ENCODE measurements around the gene ALDH7A1.
"Not testable (repeated sequence)": the region's sequence is repeated elsewhere in the genome, so short reads cannot be mapped to it uniquely, and the experiment has no call there.

The ALDH7A1 gene

DNA sequence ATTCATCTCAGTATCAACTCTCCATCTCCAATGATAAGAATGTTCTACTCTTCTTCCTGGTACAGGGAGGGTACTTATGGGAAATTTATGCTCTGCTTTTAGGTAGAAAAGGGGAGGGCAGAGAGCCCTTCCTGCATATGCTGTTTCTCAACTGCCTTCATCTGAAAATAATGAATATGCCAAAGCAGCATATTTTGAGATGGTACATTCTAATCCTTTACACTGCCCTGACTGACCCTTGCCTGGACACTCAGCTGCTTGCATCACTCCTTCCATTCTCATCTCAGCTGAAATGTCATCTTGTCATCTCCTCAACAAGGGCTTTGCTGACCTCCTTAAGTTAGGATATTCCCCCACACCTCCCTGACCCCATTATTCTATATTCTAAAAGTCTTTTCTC lies 68.5 kb downstream of the ALDH7A1 start:
- Histone ChIP-seq H3K4me1 (ENCODE audit: control insufficient read depth, insufficient read depth, low read length) (peaks cover 14% of the 10 kb centered on the region), H3K4me3 (ENCODE audit: low read length) (no peak overlapping the region), H3K27me3 (ENCODE audit: control insufficient read depth, insufficient read depth, low read length) (no peaks in the 10 kb centered on the region), H3K36me3 (ENCODE audit: control insufficient read depth, insufficient read depth, low read length) (no peaks in the 10 kb centered on the region), H3K9me3 (ENCODE audit: control insufficient read depth, low read length) (no peaks in the 10 kb centered on the region), H3K9ac (ENCODE audit: low read length) (no peak overlapping the region)

DNA sequence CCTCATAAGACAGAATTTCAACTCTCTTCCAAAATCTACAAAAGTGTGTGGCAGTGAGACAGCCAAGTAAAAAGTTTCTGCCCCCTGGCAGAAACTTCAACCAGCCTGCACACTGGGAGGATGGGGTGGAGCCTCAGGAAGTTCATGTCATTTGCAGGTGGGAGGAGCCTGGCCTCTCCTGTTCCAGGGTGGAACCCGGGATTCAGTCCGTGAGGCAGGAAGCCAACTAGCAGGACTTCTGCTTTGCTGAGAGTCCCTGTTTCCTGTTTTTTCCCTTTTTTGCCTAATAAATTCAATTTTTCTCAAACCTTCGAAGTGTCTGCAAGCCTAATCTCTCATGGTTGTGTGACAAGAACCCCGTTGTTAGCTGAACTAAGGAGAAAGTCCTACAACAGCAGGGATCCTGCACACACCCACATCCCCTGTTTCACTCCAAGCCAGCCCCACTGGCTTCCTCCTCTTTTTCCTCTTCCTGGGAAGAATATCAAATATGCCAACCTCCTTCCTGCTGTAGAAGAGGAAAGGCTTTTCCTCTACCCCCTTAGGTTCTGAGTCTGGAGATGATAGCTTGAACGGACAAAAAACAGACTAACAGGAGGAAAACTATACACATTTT lies 69.3 kb downstream of the ALDH7A1 start:
- no peak overlapping the region for H3K9ac ChIP-seq (ENCODE audit: low read length)
- no peak overlapping the region for H3K4me3 ChIP-seq (ENCODE audit: low read length)
- H3K9me3 ChIP-seq (ENCODE audit: control insufficient read depth, low read length) = no peaks in the 10 kb centered on the region
- H3K4me1 ChIP-seq (ENCODE audit: control insufficient read depth, insufficient read depth, low read length) = peaks cover 14% of the 10 kb centered on the region
- no peaks in the 10 kb centered on the region for H3K27me3 ChIP-seq (ENCODE audit: control insufficient read depth, insufficient read depth, low read length)
- H3K36me3 ChIP-seq (ENCODE audit: control insufficient read depth, insufficient read depth, low read length) = no peaks in the 10 kb centered on the region

DNA sequence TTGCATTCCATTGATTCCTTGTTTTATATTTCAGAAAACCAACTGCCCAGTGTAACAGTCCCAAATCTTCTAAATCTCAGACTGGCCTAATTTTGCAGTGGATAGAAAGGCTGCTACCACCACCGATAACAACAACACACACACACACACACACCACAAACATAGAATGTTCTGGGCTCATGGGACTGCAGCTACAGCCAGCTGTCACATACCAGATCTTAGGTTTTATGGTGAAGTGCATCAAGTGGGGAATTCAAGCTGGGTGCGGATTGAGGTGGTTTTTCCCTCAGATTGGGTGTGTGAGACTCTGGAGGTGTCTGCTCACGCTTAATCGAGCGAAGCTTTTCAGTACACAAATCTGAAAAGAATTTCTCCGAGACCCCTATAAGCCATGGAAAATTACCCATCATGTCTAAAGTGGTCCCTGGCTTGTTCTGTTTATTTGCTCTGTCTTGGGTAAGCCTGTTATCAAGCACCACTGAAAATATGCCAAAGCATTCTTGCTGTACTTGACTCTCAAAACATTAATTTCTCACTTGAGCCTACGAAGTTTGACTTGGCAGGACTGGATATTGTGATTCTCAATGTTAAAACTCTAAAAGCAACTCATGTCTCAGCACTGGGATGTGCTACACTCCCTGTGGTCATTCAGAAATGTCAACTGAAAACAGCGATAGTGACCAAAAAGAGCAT lies 71.1 kb downstream of the ALDH7A1 start:
- Histone ChIP-seq H3K27me3 (ENCODE audit: control insufficient read depth, insufficient read depth, low read length) (no peaks in the 10 kb centered on the region), H3K4me3 (ENCODE audit: low read length) (no peak overlapping the region), H3K9me3 (ENCODE audit: control insufficient read depth, low read length) (no peaks in the 10 kb centered on the region), H3K4me1 (ENCODE audit: control insufficient read depth, insufficient read depth, low read length) (peaks cover 19% of the 10 kb centered on the region), H3K36me3 (ENCODE audit: control insufficient read depth, insufficient read depth, low read length) (no peaks in the 10 kb centered on the region), H3K9ac (ENCODE audit: low read length) (no peak overlapping the region)

DNA sequence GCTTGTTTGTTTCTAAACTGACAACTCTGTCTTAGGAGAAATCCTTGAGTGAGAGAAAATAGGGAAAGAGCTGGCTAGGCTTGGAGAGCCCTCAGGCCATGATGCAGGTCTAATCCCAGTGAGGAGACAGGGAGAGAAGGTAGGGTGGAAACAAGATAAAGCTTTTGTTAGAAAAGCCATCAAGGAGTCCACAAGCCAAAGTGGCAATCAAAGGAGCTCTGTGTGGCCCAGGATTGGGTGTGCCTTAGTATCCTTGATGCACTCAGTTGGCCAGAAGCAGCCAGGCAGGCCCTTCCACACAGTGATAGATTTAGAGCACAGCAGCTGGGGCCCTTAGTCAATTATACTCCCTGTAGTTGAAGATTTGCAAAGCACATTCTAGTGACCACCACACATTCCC lies 73.9 kb downstream of the ALDH7A1 start:
- Histone ChIP-seq H3K4me1 (ENCODE audit: control insufficient read depth, insufficient read depth, low read length) (peaks cover 19% of the 10 kb centered on the region), H3K27me3 (ENCODE audit: control insufficient read depth, insufficient read depth, low read length) (no peaks in the 10 kb centered on the region), H3K36me3 (ENCODE audit: control insufficient read depth, insufficient read depth, low read length) (no peaks in the 10 kb centered on the region), H3K4me3 (ENCODE audit: low read length) (no peak overlapping the region), H3K9ac (ENCODE audit: low read length) (no peak overlapping the region), H3K9me3 (ENCODE audit: control insufficient read depth, low read length) (no peaks in the 10 kb centered on the region)

DNA sequence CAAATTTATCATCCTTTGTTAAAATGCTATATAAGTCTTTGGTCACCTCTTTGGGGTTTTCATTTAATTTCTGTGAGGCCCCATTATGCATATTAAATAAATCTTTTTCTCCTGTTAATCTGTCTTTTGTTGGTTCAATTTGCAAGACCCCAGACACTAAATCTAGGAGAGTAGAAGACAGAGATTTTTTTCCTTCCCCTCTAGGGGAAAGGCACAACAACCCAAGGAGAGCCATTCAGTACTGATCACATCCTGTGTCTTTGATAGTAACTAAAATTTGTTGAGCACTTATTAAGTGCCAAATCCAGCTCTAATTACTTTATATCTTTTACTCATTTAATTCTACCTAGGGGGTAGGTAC lies 74.4 kb downstream of the ALDH7A1 start:
- Histone ChIP-seq H3K36me3 (ENCODE audit: control insufficient read depth, insufficient read depth, low read length) (no peaks in the 10 kb centered on the region), H3K27me3 (ENCODE audit: control insufficient read depth, insufficient read depth, low read length) (no peaks in the 10 kb centered on the region), H3K9ac (ENCODE audit: low read length) (no peak overlapping the region), H3K9me3 (ENCODE audit: control insufficient read depth, low read length) (no peaks in the 10 kb centered on the region), H3K4me1 (ENCODE audit: control insufficient read depth, insufficient read depth, low read length) (peaks cover 15% of the 10 kb centered on the region), H3K4me3 (ENCODE audit: low read length) (no peak overlapping the region)

GRCh38 chr5:126519637-126520592 lies 75.1 kb downstream of the ALDH7A1 start:
- Histone ChIP-seq H3K36me3 (ENCODE audit: control insufficient read depth, insufficient read depth, low read length) (no peaks in the 10 kb centered on the region), H3K4me3 (ENCODE audit: low read length) (no peak overlapping the region), H3K9ac (ENCODE audit: low read length) (no peak overlapping the region), H3K4me1 (ENCODE audit: control insufficient read depth, insufficient read depth, low read length) (peaks cover 15% of the 10 kb centered on the region), H3K9me3 (ENCODE audit: control insufficient read depth, low read length) (no peaks in the 10 kb centered on the region), H3K27me3 (ENCODE audit: control insufficient read depth, insufficient read depth, low read length) (no peaks in the 10 kb centered on the region)

- not testable (repeated sequence) for H3K27me3 ChIP-seq (ENCODE audit: control insufficient read depth, insufficient read depth, low read length); H3K9ac ChIP-seq (ENCODE audit: low read length); H3K4me3 ChIP-seq (ENCODE audit: low read length); H3K9me3 ChIP-seq (ENCODE audit: control insufficient read depth, low read length); H3K36me3 ChIP-seq (ENCODE audit: control insufficient read depth, insufficient read depth, low read length)
- H3K4me1 ChIP-seq (ENCODE audit: control insufficient read depth, insufficient read depth, low read length) = peaks cover 15% of the 10 kb centered on the region
Observed at GRCh38 chr5:126519223-126519622, 75.8 kb downstream of the ALDH7A1 start.

GRCh38 chr5:126516852-126517251 lies 78.2 kb downstream of the ALDH7A1 start:
- Histone ChIP-seq H3K4me3 (ENCODE audit: low read length) (no peak overlapping the region), H3K9ac (ENCODE audit: low read length) (no peak overlapping the region), H3K4me1 (ENCODE audit: control insufficient read depth, insufficient read depth, low read length) (peaks cover 15% of the 10 kb centered on the region), H3K9me3 (ENCODE audit: control insufficient read depth, low read length) (no peaks in the 10 kb centered on the region), H3K27me3 (ENCODE audit: control insufficient read depth, insufficient read depth, low read length) (no peaks in the 10 kb centered on the region), H3K36me3 (ENCODE audit: control insufficient read depth, insufficient read depth, low read length) (no peaks in the 10 kb centered on the region)

DNA sequence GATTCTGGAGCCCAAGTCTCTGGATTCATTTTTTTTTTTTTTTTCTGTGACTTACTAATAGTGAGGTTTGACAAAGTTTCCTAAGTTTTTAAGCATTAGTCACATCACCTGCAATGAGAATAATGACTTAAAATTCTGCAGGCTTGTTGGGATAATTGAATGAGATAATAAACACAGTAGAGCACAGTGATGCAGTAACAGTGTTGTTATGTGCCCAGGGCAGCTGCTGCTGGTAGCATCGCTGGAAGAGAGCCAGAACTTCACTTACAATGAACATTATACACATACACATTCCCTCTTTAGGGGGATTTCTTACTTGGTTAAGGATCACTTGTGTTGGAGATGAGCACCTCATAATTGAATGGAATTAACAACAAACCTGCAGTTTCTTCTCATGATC lies 78.9 kb downstream of the ALDH7A1 start:
- Histone ChIP-seq H3K9me3 (ENCODE audit: control insufficient read depth, low read length) (no peaks in the 10 kb centered on the region), H3K4me3 (ENCODE audit: low read length) (no peak overlapping the region), H3K36me3 (ENCODE audit: control insufficient read depth, insufficient read depth, low read length) (no peaks in the 10 kb centered on the region), H3K4me1 (ENCODE audit: control insufficient read depth, insufficient read depth, low read length) (peaks cover 15% of the 10 kb centered on the region), H3K27me3 (ENCODE audit: control insufficient read depth, insufficient read depth, low read length) (no peaks in the 10 kb centered on the region), H3K9ac (ENCODE audit: low read length) (no peak overlapping the region)

DNA sequence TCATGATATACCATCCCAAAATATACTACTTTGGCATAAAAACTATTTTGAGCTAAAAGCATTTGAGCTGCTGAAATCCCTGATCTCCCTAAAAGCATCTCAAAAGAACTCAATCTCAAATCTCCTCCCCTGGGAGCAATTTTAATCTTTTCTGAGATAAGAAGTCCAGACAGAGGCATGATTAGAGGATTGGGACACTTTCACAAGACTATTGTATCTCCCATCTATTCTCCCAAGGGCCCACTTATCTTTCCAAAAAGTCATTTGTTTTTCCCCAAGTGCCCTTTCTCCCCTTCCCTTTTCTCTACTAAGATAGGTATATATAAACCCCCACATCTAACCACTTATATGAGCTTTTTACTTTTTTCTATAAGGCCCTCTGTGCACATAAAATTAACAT lies 79.7 kb downstream of the ALDH7A1 start:
- no peaks in the 10 kb centered on the region for H3K27me3 ChIP-seq (ENCODE audit: control insufficient read depth, insufficient read depth, low read length)
- no peaks in the 10 kb centered on the region for H3K9me3 ChIP-seq (ENCODE audit: control insufficient read depth, low read length)
- no peaks in the 10 kb centered on the region for H3K36me3 ChIP-seq (ENCODE audit: control insufficient read depth, insufficient read depth, low read length)
- peaks cover 15% of the 10 kb centered on the region for H3K4me1 ChIP-seq (ENCODE audit: control insufficient read depth, insufficient read depth, low read length)
- no peak overlapping the region for H3K4me3 ChIP-seq (ENCODE audit: low read length)
- no peak overlapping the region for H3K9ac ChIP-seq (ENCODE audit: low read length)

- Histone ChIP-seq H3K36me3 (ENCODE audit: control insufficient read depth, insufficient read depth, low read length) (no peaks in the 10 kb centered on the region), H3K9ac (ENCODE audit: low read length) (no peak overlapping the region), H3K4me3 (ENCODE audit: low read length) (no peak overlapping the region), H3K9me3 (ENCODE audit: control insufficient read depth, low read length) (no peaks in the 10 kb centered on the region), H3K27me3 (ENCODE audit: control insufficient read depth, insufficient read depth, low read length) (no peaks in the 10 kb centered on the region), H3K4me1 (ENCODE audit: control insufficient read depth, insufficient read depth, low read length) (peaks cover 10% of the 10 kb centered on the region)
Observed at GRCh38 chr5:126514558-126515141, 80.4 kb downstream of the ALDH7A1 start.

DNA sequence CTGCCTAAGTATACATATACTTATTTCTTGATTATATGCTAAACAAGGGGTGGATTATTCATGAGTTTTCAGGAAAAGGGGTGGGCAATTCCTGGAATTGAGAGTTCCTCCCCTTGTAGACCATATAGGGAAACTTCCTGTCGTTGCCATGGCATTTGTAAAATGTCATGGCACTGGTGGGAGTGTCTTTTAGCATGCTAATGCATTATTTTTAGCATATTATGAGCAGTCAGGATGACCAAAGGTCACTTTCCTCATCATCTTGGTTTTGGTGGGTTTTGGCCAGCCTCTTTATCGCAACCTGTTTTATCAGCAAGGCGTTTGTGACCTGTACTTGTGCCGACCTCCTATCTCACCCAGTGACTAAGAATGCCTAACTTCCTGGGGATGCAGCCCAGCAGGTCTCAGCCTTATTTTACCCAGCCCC lies 80.9 kb downstream of the ALDH7A1 start:
- H3K4me3 ChIP-seq (ENCODE audit: low read length) = no peak overlapping the region
- H3K36me3 ChIP-seq (ENCODE audit: control insufficient read depth, insufficient read depth, low read length) = no peaks in the 10 kb centered on the region
- H3K4me1 ChIP-seq (ENCODE audit: control insufficient read depth, insufficient read depth, low read length) = peaks cover 10% of the 10 kb centered on the region
- no peaks in the 10 kb centered on the region for H3K27me3 ChIP-seq (ENCODE audit: control insufficient read depth, insufficient read depth, low read length)
- H3K9ac ChIP-seq (ENCODE audit: low read length) = no peak overlapping the region
- no peaks in the 10 kb centered on the region for H3K9me3 ChIP-seq (ENCODE audit: control insufficient read depth, low read length)
